Ascending aorta (tissue), 2 donors: ENCODE measurements around the gene ALAD. TPM values are rescaled to one million over a fixed set of nuclear protein-coding genes. Genes with fewer than 3 reads are reported as not detected.

Experiments
- DNase-seq, 2 donors: peaks; one replicate each; pipeline ENCODE4 v3.0.0-alpha.2; 2019; ENCODE audit warnings: low spot score in 2 of 2
- H3K27ac ChIP-seq, 2 donors: fragments of 200-600 bp; sonication (generic); one replicate each; pipeline ENCODE4 v1.5.1; 2016 to 2017; ENCODE audit warnings: mild to moderate bottlenecking in 1 of 2
- H3K27me3 ChIP-seq: fragments of 200-600 bp; sonication (generic); one replicate; pipeline ENCODE4 v1.5.1; 2017
- H3K36me3 ChIP-seq, 2 donors: fragments of 200-600 bp; sonication (generic); one replicate each; pipeline ENCODE4 v1.5.1; 2016
- H3K4me1 ChIP-seq, 2 donors: fragments of 200-600 bp; sonication (generic); one replicate each; pipeline ENCODE4 v1.5.1; 2016 to 2017; ENCODE audit warnings: mild to moderate bottlenecking in 1 of 2
- H3K4me3 ChIP-seq, 2 donors: fragments of 200-600 bp; sonication (generic); one replicate each; pipeline ENCODE4 v1.5.1; 2016 to 2017; ENCODE audit warnings: mild to moderate bottlenecking in 1 of 2
- H3K9me3 ChIP-seq, 2 donors: fragments of 200-600 bp; sonication (generic); one replicate each; pipeline ENCODE4 v1.5.1; 2016
- intact Hi-C: fragments of 100-400 bp; cut with DNase I; formaldehyde crosslinking; loops from one replicate; pipeline ENCODE4 v1.15.1; 2023
- total RNA-seq: library from RNA; depleted of rRNA; stranded (reverse); fragments of >200 nt; gene quantifications from one replicate; pipeline ENCODE4 v1.1.0, GENCODE V29; 2016
- TF ChIP-seq, protein P1 (sequence below), 3 experiments: fragments of 200-600 bp in 2 of 3; fragments of 450-650 bp in 1 of 3; sonication (generic) in 2 of 3; IDR thresholded peaks; one replicate each; pipeline ENCODE4 v1.5.1; 2016 to 2019; ENCODE audit warnings: antibody characterized with exemption in 3 of 3, mild to moderate bottlenecking in 1 of 3, moderate library complexity in 1 of 3

The ALAD gene
- total RNA-seq, 1 donor from 2014 or later: 71.4 TPM

DNA sequence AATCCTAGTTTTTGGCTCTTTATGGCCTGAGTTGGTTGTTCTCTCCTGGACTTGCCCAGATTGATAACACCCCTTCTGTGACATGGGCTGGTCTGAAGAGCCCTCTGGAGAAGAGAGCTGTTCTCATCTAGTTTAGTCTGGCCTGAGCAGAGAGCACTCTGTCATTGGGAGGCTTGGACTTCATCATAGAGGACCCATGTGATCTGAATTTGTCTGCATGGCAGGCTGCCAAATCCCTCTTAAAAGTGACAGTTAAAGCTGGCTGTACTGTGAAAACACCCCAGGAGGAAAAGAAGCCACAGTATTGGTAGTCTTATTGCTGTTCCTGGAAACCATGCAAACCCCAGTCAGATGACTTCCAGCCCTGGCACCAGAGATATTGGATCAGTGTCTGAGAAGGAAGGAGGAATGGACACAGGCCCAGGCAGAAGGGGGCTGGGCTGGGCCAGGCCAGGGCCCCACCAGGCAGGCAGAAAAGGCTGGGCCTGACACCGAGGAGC, 57.3 kb downstream of the ALAD start:
- peak in 1 of 2 donors; percentile 91 for DNase-seq
- no peaks in the 10 kb centered on the region for H3K9me3 ChIP-seq
- no peaks in the 10 kb centered on the region for H3K36me3 ChIP-seq
- no peaks in the 10 kb centered on the region for H3K27me3 ChIP-seq
- H3K27ac ChIP-seq: peak overlapping the region; percentile 69 to 76
- intact Hi-C loops: loop anchor here (5.0 kb wide), 1 partner anchor 34 kb away; the partner anchor contains the start of gene HDHD3
- TF ChIP-seq, protein P1, sequence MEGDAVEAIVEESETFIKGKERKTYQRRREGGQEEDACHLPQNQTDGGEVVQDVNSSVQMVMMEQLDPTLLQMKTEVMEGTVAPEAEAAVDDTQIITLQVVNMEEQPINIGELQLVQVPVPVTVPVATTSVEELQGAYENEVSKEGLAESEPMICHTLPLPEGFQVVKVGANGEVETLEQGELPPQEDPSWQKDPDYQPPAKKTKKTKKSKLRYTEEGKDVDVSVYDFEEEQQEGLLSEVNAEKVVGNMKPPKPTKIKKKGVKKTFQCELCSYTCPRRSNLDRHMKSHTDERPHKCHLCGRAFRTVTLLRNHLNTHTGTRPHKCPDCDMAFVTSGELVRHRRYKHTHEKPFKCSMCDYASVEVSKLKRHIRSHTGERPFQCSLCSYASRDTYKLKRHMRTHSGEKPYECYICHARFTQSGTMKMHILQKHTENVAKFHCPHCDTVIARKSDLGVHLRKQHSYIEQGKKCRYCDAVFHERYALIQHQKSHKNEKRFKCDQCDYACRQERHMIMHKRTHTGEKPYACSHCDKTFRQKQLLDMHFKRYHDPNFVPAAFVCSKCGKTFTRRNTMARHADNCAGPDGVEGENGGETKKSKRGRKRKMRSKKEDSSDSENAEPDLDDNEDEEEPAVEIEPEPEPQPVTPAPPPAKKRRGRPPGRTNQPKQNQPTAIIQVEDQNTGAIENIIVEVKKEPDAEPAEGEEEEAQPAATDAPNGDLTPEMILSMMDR (IDR thresholded peaks at IDR 0.05): no peak
- no peak overlapping the region for H3K4me3 ChIP-seq
- peaks cover 0 to 7% of the 10 kb centered on the region in 2 donors for H3K4me1 ChIP-seq

DNA sequence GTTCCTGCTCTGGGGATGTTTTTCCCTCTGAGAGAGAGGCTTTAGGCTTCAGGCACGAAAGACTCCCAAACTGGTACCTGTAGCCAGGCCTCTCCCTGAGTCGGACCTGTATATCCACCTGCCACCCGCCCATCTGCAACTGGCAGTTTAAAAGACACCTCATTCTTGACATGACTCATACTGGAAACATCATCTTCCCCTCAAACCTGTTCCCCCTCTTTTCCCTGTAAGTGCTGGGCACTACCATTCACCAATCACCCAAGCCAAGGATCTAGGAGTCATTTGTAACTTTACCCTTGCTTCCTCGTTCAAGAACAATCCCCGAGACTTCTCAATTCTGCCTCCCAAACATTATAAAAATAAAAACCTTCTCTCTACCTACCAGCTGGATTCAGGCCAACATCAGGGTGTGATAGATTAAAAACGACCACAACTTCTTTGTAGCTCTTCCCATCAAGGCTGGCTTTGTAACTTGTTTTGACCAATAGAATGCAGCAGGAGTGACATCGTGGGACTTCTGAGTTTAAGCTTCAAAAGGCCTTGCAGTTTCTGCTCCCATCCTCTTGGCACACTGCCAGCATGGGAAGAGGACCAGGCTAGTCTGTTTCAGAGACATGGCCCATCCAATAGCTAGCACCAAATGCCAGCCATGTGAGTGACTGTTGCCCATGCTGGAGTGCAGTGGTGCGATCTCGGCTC, 59.2 kb downstream of the ALAD start:
- Histone ChIP-seq H3K9me3 (no peaks in the 10 kb centered on the region), H3K4me1 (peaks cover 0 to 7% of the 10 kb centered on the region in 2 donors), H3K36me3 (no peaks in the 10 kb centered on the region), H3K27ac (no peak overlapping the region), H3K27me3 (no peaks in the 10 kb centered on the region), H3K4me3 (no peak overlapping the region)
- intact Hi-C loops: loop anchor here (5.0 kb wide), 1 partner anchor 35 kb away; the partner anchor contains the start of gene HDHD3
- no peak for DNase-seq
- TF ChIP-seq, protein P1 (IDR thresholded peaks at IDR 0.05): no peak

DNA sequence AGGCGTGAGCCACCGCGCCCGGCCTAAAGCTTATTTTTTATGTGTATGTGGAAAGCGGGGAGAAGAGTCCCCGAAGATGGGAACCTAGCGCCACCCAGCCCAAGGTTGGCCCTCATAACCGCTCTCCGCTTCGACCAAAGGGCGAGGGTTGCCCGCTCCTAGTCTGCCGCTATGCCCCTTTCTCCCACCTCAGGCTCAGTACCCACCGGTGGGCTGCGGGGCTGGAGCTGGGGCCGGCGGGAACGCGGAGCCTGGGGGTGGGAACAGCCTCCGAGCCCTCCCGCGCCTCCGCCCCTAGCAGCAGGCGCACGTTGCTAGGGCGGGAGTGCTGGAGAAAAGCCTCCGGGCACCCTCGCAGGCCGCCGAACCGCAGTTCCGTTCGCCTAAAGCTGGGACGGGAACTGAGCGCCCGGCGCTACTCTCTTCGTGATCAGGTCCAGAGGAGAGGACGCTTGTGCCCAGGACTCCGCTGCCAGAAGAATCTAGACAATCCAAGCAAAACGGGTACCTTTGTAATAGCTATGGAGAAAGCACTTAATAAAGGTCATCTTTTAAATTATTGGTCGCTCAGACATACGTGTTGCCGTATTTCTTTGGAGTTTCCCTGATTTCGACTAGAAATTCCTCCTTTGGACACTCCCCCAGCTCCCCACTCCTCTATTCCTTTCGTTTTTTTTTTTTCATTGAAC, 60.9 kb downstream of the ALAD start, which contains the start of gene WDR31:
Gene WDR31 (minus strand): TSS at position 265 of the 689 bp plus-strand sequence. CDS start 8,253 bp downstream, outside the sequence.
- peak within 1 kb of the TSS; percentile 62 to 72 for H3K27ac ChIP-seq
- TF ChIP-seq, protein P1 (IDR thresholded peaks at IDR 0.05): peak in 1 of 3 experiments; percentile 4
- peak; percentile 24 to 92 for DNase-seq
- no peaks in the 10 kb centered on the region for H3K9me3 ChIP-seq
- no peaks in the 10 kb centered on the region for H3K27me3 ChIP-seq
- H3K4me3 ChIP-seq: peak within 1 kb of the TSS; percentile 70 to 76
- peaks cover 0 to 7% of the 10 kb centered on the region in 2 donors for H3K4me1 ChIP-seq
- H3K36me3 ChIP-seq: no peaks in the 10 kb centered on the region
- intact Hi-C loops: loop anchor here (1.0 to 5.0 kb wide), 2 partner anchors 37 to 65 kb away; partner anchors contain the start of genes CDC26, HDHD3 and PRPF4

DNA sequence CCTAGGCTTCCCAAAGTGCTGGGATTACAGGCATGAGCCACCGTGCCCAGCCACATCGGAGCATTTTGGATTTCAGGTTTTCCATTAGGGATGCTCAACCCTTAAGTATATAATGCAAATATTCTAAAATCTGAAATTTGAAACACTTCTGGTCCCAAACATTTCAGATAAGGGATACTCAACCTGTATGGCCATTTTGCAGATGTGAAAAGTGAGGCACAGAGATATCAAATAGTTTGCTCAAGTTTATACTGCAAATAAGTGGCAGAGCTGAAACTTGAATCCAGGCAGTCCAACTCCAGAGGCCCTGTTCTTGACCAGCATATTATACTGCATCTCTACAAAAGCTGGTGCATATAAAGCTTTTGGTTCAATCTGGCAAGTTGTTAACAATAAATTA, 63.4 kb downstream of the ALAD start:
- no peak for DNase-seq
- no peak overlapping the region for H3K4me3 ChIP-seq
- no peaks in the 10 kb centered on the region for H3K36me3 ChIP-seq
- no peaks in the 10 kb centered on the region for H3K27me3 ChIP-seq
- H3K27ac ChIP-seq: no peak overlapping the region
- H3K9me3 ChIP-seq: no peaks in the 10 kb centered on the region
- TF ChIP-seq, protein P1 (IDR thresholded peaks at IDR 0.05): no peak
- H3K4me1 ChIP-seq: peaks cover 0 to 7% of the 10 kb centered on the region in 2 donors
- intact Hi-C loops: no loop called here

Other genes starting within 250 kb of the ALAD start
- 24.4 TPM for gene FKBP15, start 180.0 kb downstream of the ALAD start, total RNA-seq
- gene SLC31A1, start 179.7 kb downstream of the ALAD start, total RNA-seq: 3.7 TPM
- gene CDC26, start 125.7 kb downstream of the ALAD start, total RNA-seq: 1.2 TPM
- 5.4 TPM for gene PRPF4, start 125.6 kb downstream of the ALAD start, total RNA-seq
- not detected for gene RNF183, start 97.9 kb downstream of the ALAD start, total RNA-seq
- 0.21 TPM for gene WDR31, start 61.0 kb downstream of the ALAD start, total RNA-seq
- not detected for gene BSPRY, start 51.7 kb downstream of the ALAD start, total RNA-seq
- 16.5 TPM for gene HDHD3, start 24.3 kb downstream of the ALAD start, total RNA-seq
- 17.5 TPM for gene POLE3, start 9.4 kb upstream of the ALAD start, total RNA-seq
- not detected for gene C9orf43, start 9.5 kb upstream of the ALAD start, total RNA-seq
- 125 TPM for gene RGS3, start 62.4 kb upstream of the ALAD start, total RNA-seq